GM21367 (cell line): ENCODE results near the gene SMAD3.

Source experiments
- ATAC-seq: cut with Tn5 transposase; IDR thresholded peaks from one replicate; pipeline ENCODE4 v1.9.1; 2021; ENCODE audit not compliant: unreplicated experiment

SMAD3 gene

GRCh38 chr15:67224889-67225288 lies 159.5 kb downstream of the SMAD3 start:
- ATAC-seq = no peak

GRCh38 chr15:67225336-67225735 lies 159.9 kb downstream of the SMAD3 start:
- no peak for ATAC-seq

GRCh38 chr15:67227431-67227830 lies 162.0 kb downstream of the SMAD3 start:
- no peak for ATAC-seq

- no peak for ATAC-seq
These were observed 162.4 kb downstream of the SMAD3 start for GRCh38 chr15:67227846-67228245.

- no peak for ATAC-seq
These were observed 162.9 kb downstream of the SMAD3 start for GRCh38 chr15:67228286-67228685.

GRCh38 chr15:67230504-67230903 lies 165.1 kb downstream of the SMAD3 start:
- no peak for ATAC-seq

GRCh38 chr15:67232591-67232990 lies 167.2 kb downstream of the SMAD3 start:
- no peak for ATAC-seq

- no peak for ATAC-seq
These were observed 175.1 kb downstream of the SMAD3 start for GRCh38 chr15:67240235-67241131.

GRCh38 chr15:67241132-67241855 lies 175.9 kb downstream of the SMAD3 start:
- peak; percentile 73 for ATAC-seq

GRCh38 chr15:67242708-67243111 lies 177.3 kb downstream of the SMAD3 start:
- ATAC-seq = no peak
